Glutamatergic neuron (in vitro differentiated cells): ENCODE results near the gene HOXB4. TPM values are rescaled to one million over a fixed set of nuclear protein-coding genes. Genes with fewer than 3 reads are reported as not detected.

ENCODE experiments used
- DNase-seq: peaks from one replicate; pipeline ENCODE4 v3.0.0; 2022
- H3K27ac Mint-ChIP-seq: one replicate; pipeline ENCODE4 v1.8.0; 2020; ENCODE audit warnings: mild to moderate bottlenecking, mixed read lengths, inconsistent platforms; ENCODE audit not compliant: unreplicated experiment
- H3K27me3 Mint-ChIP-seq: one replicate; pipeline ENCODE4 v1.8.0; 2020; ENCODE audit warnings: mild to moderate bottlenecking, moderate library complexity, mixed read lengths, inconsistent platforms; ENCODE audit not compliant: unreplicated experiment
- H3K36me3 Mint-ChIP-seq: one replicate; pipeline ENCODE4 v1.8.0; 2020; ENCODE audit warnings: mild to moderate bottlenecking, mixed read lengths, inconsistent platforms; ENCODE audit not compliant: unreplicated experiment
- H3K4me1 Mint-ChIP-seq: one replicate; pipeline ENCODE4 v1.8.0; 2020; ENCODE audit warnings: mild to moderate bottlenecking, low read depth, mixed read lengths, inconsistent platforms; ENCODE audit not compliant: unreplicated experiment
- H3K4me3 Mint-ChIP-seq: one replicate; pipeline ENCODE4 v1.8.0; 2020; ENCODE audit warnings: mild to moderate bottlenecking, mixed read lengths, inconsistent platforms; ENCODE audit not compliant: unreplicated experiment
- H3K9me3 Mint-ChIP-seq: one replicate; pipeline ENCODE4 v1.8.0; 2020; ENCODE audit warnings: mild to moderate bottlenecking, moderate library complexity, mixed read lengths, inconsistent platforms; ENCODE audit not compliant: unreplicated experiment
- CTCF ChIP-seq: fragments of 200-600 bp; sonication (generic); IDR thresholded peaks from one replicate; pipeline ENCODE4 v1.5.0; 2021; ENCODE audit not compliant: partially characterized antibody, unreplicated experiment
- total RNA-seq: library from RNA; stranded (reverse); fragmentation: NEBNext Ultra II Directional; extraction: Animal tissue kit (Norgen Biotek cat#: 25700); gene quantifications from one replicate; pipeline ENCODE4 v1.2.1, GENCODE V29; 2021; ENCODE audit not compliant: unreplicated experiment

HOXB4 gene
- total RNA-seq, 1 donor from 2014 or later: not detected

- peak overlapping the region; percentile 8 for H3K4me3 Mint-ChIP-seq
- H3K9me3 Mint-ChIP-seq: peaks cover 11% of the 10 kb centered on the region
- H3K36me3 Mint-ChIP-seq: no peaks in the 10 kb centered on the region
- no peak for DNase-seq
- peaks cover 57% of the 10 kb centered on the region for H3K27me3 Mint-ChIP-seq
- no peak overlapping the region for H3K27ac Mint-ChIP-seq
- TF ChIP-seq CTCF: no peak
- H3K4me1 Mint-ChIP-seq: peaks cover 4% of the 10 kb centered on the region
Measured at GRCh38 chr17:48556576-48557401, 21.4 kb downstream of the HOXB4 start.

GRCh38 chr17:48556229-48556575 lies 21.9 kb downstream of the HOXB4 start:
- no peak for DNase-seq
- no peak for TF ChIP-seq CTCF
- Mint-ChIP-seq H3K27ac (no peak overlapping the region), H3K27me3 (peaks cover 53% of the 10 kb centered on the region), H3K9me3 (peaks cover 11% of the 10 kb centered on the region), H3K4me3 (no peak overlapping the region), H3K4me1 (peaks cover 4% of the 10 kb centered on the region), H3K36me3 (no peaks in the 10 kb centered on the region)

- TF ChIP-seq CTCF: no peak
- Mint-ChIP-seq H3K36me3 (no peaks in the 10 kb centered on the region), H3K27ac (no peak overlapping the region), H3K4me3 (peak overlapping the region; percentile 74), H3K27me3 (peaks cover 50% of the 10 kb centered on the region), H3K4me1 (peaks cover 4% of the 10 kb centered on the region), H3K9me3 (peaks cover 11% of the 10 kb centered on the region)
- DNase-seq: no peak
Measured at GRCh38 chr17:48555258-48556228, 22.6 kb downstream of the HOXB4 start.

GRCh38 chr17:48554412-48555257 lies 23.5 kb downstream of the HOXB4 start:
- Mint-ChIP-seq H3K36me3 (no peaks in the 10 kb centered on the region), H3K4me1 (peaks cover 7% of the 10 kb centered on the region), H3K4me3 (peak overlapping the region; percentile 57), H3K27me3 (peaks cover 54% of the 10 kb centered on the region), H3K9me3 (peaks cover 11% of the 10 kb centered on the region), H3K27ac (no peak overlapping the region)
- TF ChIP-seq CTCF: no peak
- peak; percentile 30 for DNase-seq
